Measurements from ENCODE around the gene DDX11.

GRCh38 chr12:31118347-31119191 is 44.9 kb downstream of the DDX11 start:
- TF ChIP-seq CTCF (IDR thresholded peaks at IDR 0.05) (no peak), POLR2A (IDR thresholded peaks at IDR 0.05) (no peak)
